GM12874 (cell line): ENCODE measurements around the gene ACP7.

ENCODE experiments used
- TF ChIP-seq, protein P1 (sequence below): IDR thresholded peaks from 2 replicates; pipeline ENCODE4 v1.5.1; 2011; ENCODE audit warnings: low read depth, mild to moderate bottlenecking, control low read depth, low read length, moderate library complexity; ENCODE audit not compliant: insufficient read depth

The ACP7 gene

DNA sequence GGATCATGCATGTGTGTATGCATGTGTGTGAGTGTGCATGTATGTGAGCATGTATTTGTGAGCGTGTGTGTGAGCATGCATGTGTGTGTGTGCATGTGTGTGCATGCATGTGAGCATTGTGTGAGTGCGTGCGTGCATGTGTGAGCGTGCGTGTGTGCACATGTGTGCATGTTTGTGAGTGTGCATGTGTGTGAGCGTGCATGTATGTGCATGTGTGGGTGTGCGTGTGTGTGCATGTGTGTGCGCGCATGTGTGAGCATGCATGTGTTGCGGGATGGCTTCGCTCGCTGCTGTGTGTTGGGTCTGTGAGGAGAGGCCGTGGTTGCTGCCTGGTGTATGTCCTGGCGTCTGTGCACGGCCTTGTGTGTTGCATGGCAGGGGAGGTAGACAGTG, 73.8 kb downstream of the ACP7 start:
- TF ChIP-seq, protein P1, sequence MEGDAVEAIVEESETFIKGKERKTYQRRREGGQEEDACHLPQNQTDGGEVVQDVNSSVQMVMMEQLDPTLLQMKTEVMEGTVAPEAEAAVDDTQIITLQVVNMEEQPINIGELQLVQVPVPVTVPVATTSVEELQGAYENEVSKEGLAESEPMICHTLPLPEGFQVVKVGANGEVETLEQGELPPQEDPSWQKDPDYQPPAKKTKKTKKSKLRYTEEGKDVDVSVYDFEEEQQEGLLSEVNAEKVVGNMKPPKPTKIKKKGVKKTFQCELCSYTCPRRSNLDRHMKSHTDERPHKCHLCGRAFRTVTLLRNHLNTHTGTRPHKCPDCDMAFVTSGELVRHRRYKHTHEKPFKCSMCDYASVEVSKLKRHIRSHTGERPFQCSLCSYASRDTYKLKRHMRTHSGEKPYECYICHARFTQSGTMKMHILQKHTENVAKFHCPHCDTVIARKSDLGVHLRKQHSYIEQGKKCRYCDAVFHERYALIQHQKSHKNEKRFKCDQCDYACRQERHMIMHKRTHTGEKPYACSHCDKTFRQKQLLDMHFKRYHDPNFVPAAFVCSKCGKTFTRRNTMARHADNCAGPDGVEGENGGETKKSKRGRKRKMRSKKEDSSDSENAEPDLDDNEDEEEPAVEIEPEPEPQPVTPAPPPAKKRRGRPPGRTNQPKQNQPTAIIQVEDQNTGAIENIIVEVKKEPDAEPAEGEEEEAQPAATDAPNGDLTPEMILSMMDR = no peak

DNA sequence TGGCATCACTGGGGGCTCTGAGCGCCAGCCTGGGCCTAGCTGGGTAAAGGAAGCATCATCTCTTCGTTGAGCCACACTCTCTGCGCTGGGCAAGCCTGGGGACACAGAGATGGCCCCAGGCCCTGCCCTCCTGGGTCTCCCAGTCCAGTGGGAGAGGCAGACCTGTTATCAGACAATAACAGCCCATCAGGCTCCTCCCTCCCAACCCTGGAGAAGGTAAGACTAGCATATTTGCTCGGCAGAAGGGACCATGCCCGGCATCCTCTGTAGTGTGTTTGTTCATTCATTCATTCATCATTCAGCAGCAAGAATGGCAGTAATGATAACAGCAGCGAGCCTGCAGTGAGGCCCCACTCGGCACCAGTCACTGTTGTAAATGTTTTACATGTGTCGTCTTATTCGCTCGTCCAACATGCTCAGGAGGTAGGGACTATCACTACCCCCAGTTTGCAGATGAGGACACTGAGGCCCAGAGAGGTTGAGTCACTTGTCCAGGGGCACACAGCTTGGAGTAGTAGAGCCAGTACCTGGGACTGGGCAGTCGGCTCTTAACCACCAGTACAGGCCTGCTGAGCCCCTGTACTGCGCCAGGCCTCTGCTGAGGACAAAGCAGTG, 74.6 kb downstream of the ACP7 start:
- TF ChIP-seq, protein P1 = no peak

DNA sequence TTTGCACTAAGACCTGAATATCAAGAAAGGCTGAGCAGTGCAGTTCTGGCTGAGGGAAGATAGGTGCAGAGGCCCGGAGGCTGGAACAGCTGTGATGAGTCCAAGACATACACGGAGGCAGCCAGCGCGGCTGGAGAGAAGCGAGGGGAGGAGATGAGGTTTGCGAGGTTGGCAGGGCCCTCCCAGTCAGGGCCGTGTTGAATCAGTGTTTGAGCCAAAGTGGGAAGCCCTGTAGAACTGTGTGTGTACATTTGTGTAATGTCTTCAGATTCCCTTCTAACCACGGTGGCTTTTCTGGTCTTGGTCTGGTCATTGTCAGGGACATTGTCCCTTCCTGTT, 76.3 kb downstream of the ACP7 start:
- TF ChIP-seq, protein P1 = no peak
